GM19467 (cell line): ENCODE measurements around the gene AZIN2.
"Not testable (repeated sequence)": the region's sequence is repeated elsewhere in the genome, so short reads cannot be mapped to it uniquely, and the experiment has no call there.

Source experiments
- ATAC-seq: cut with Tn5 transposase; IDR thresholded peaks from one replicate; pipeline ENCODE4 v1.9.1; 2021; ENCODE audit warnings: mild to moderate bottlenecking, moderate library complexity; ENCODE audit not compliant: unreplicated experiment

The AZIN2 gene

GRCh38 chr1:33080885-33081553, at the start of gene AZIN2:
Gene AZIN2, plus strand, starts transcription at chr1:33081153. Its CDS starts 1,097 bp downstream, at chr1:33082250.
- peak; percentile 90 for ATAC-seq

GRCh38 chr1:33031506-33031905, 49.4 kb upstream of the AZIN2 start:
- no peak for ATAC-seq

- no peak for ATAC-seq
These were observed 48.7 kb upstream of the AZIN2 start for GRCh38 chr1:33032126-33032869.

- no peak for ATAC-seq
These were observed 44.9 kb upstream of the AZIN2 start for GRCh38 chr1:33036051-33036525.

- peak; percentile 98 for ATAC-seq
These were observed 44.1 kb upstream of the AZIN2 start, which contains the start of gene AK2 for GRCh38 chr1:33036526-33037503. Gene AK2, minus strand, starts transcription at chr1:33036883. Its CDS starts 55 bp downstream, at chr1:33036828.

- no peak for ATAC-seq
These were observed 41.1 kb upstream of the AZIN2 start for GRCh38 chr1:33039840-33040239.

- ATAC-seq: no peak
These were observed 39.9 kb upstream of the AZIN2 start for GRCh38 chr1:33041026-33041425.

GRCh38 chr1:33042831-33043230, 38.1 kb upstream of the AZIN2 start:
- ATAC-seq: no peak

GRCh38 chr1:33043267-33044092, 37.5 kb upstream of the AZIN2 start:
- no peak for ATAC-seq

GRCh38 chr1:33045246-33045645, 35.7 kb upstream of the AZIN2 start:
- ATAC-seq: no peak

GRCh38 chr1:33045814-33046213, 35.1 kb upstream of the AZIN2 start:
- no peak for ATAC-seq

GRCh38 chr1:33046234-33046633, 34.7 kb upstream of the AZIN2 start:
- not testable (repeated sequence) for ATAC-seq

- no peak for ATAC-seq
These were observed 33.7 kb upstream of the AZIN2 start for GRCh38 chr1:33047290-33047689.

GRCh38 chr1:33047839-33048305, 33.1 kb upstream of the AZIN2 start:
- ATAC-seq: no peak

- ATAC-seq: no peak
These were observed 32.5 kb upstream of the AZIN2 start for GRCh38 chr1:33048426-33048825.

- ATAC-seq: no peak
These were observed 31.6 kb upstream of the AZIN2 start for GRCh38 chr1:33049371-33049770.

GRCh38 chr1:33050221-33051076, 30.5 kb upstream of the AZIN2 start:
- no peak for ATAC-seq

- ATAC-seq: no peak
These were observed 25.5 kb upstream of the AZIN2 start for GRCh38 chr1:33055210-33056008.
